Hepatocyte (in vitro differentiated cells): ENCODE data around the gene ZFP2. TPM values are rescaled to one million over a fixed set of nuclear protein-coding genes. Genes with fewer than 3 reads are reported as not detected.

Source experiments
- DNase-seq: peaks from one replicate; pipeline ENCODE4 v3.0.0-alpha.2; 2016; ENCODE audit warnings: low spot score
- H2AFZ ChIP-seq: fragments of 200-600 bp; sonication (generic); 2 replicates; pipeline ENCODE4 v1.6.0; 2016; ENCODE audit warnings: antibody characterized with exemption, mild to moderate bottlenecking
- H3K27ac ChIP-seq: fragments of 200-600 bp; sonication (generic); 2 replicates; pipeline ENCODE4 v1.5.1; 2016; ENCODE audit warnings: mild to moderate bottlenecking
- H3K27me3 ChIP-seq: fragments of 200-600 bp; sonication (generic); 2 replicates; pipeline ENCODE4 v1.6.1; 2016
- H3K36me3 ChIP-seq: fragments of 200-600 bp; sonication (generic); replicated peaks from 2 replicates; pipeline ENCODE4 v1.5.1; 2016; ENCODE audit warnings: low read depth; ENCODE audit not compliant: insufficient read depth
- H3K4me1 ChIP-seq: fragments of 200-600 bp; sonication (generic); 2 replicates; pipeline ENCODE4 v1.5.1; 2016; ENCODE audit warnings: mild to moderate bottlenecking, moderate library complexity; ENCODE audit not compliant: insufficient read depth
- H3K4me2 ChIP-seq: fragments of 200-600 bp; sonication (generic); 2 replicates; pipeline ENCODE4 v1.6.0; 2016
- H3K4me3 ChIP-seq: fragments of 200-600 bp; sonication (generic); 2 replicates; pipeline ENCODE4 v1.5.1; 2016; ENCODE audit warnings: mild to moderate bottlenecking
- H3K79me2 ChIP-seq: fragments of 200-600 bp; sonication (generic); 2 replicates; pipeline ENCODE4 v1.6.0; 2017; ENCODE audit warnings: mild to moderate bottlenecking
- H3K9me2 ChIP-seq: fragments of 200-600 bp; sonication (generic); replicated peaks from 2 replicates; pipeline ENCODE4 v1.6.0; 2017; ENCODE audit warnings: mild to moderate bottlenecking; ENCODE audit not compliant: insufficient read depth
- H3K9me3 ChIP-seq: fragments of 200-600 bp; sonication (generic); 2 replicates; pipeline ENCODE4 v1.5.1; 2016; ENCODE audit warnings: low read depth, mild to moderate bottlenecking
- H4K20me1 ChIP-seq: fragments of 200-600 bp; sonication (generic); 2 replicates; pipeline ENCODE4 v1.6.0; 2016; ENCODE audit warnings: mild to moderate bottlenecking; ENCODE audit not compliant: insufficient read depth, poor library complexity, severe bottlenecking
- CTCF ChIP-seq: fragments of 200-600 bp; sonication (generic); IDR thresholded peaks from 2 replicates; pipeline ENCODE4 v1.5.1; 2016; ENCODE audit warnings: antibody characterized with exemption, mild to moderate bottlenecking; ENCODE audit not compliant: poor library complexity
- EZH2 ChIP-seq: fragments of 200-600 bp; sonication (generic); IDR thresholded peaks from 2 replicates; pipeline ENCODE4 v1.6.1; 2016; ENCODE audit warnings: antibody characterized with exemption, mild to moderate bottlenecking, borderline replicate concordance
- EZH2phosphoT487 ChIP-seq: fragments of 200-600 bp; sonication (generic); IDR thresholded peaks from one replicate; pipeline ENCODE4 v1.6.1; 2018; ENCODE audit warnings: antibody characterized with exemption, mild to moderate bottlenecking, low read depth, moderate library complexity; ENCODE audit not compliant: unreplicated experiment, severe bottlenecking
- WGBS: methylation state at CpG from one replicate; pipeline ENCODE4 v1.1.6; 2016; ENCODE audit warnings: low lambda C conversion rate; ENCODE audit errors: missing lambda C conversion rate; 5-methylcytosine and 5-hydroxymethylcytosine counted together
- polyA plus RNA-seq: library from polyadenylated mRNA; unstranded; fragments of >200 nt; fragmentation: Nextera tagmentation; extraction: Ambion mirVana; gene quantifications from 2 replicates; pipeline ENCODE4 v1.2.1, GENCODE V29; 2016
- total RNA-seq: library from RNA; depleted of rRNA; stranded (reverse); fragments of >200 nt; gene quantifications from 2 replicates; pipeline ENCODE4 v1.2.3, GENCODE V29; 2014

The ZFP2 gene
- 1.4 and 2.2 TPM in 2 replicates for total RNA-seq
- 0.85 and 1.6 TPM in 2 replicates for polyA plus RNA-seq

GRCh38 chr5:178895615-178896571 is at the start of gene ZFP2:
Gene ZFP2 (plus strand): TSS chr5:178895913. CDS start chr5:178931314, 35,401 bp downstream.
- peak within 1 kb of the TSS; percentile 81 for H3K27ac ChIP-seq
- TF ChIP-seq CTCF (no peak), EZH2phosphoT487 (no peak), EZH2 (no peak)
- H2AFZ ChIP-seq: peak within 1 kb of the TSS; percentile 85
- no peaks in the 10 kb centered on the region for H4K20me1 ChIP-seq
- H3K4me2 ChIP-seq: peak within 1 kb of the TSS; percentile 85
- H3K27me3 ChIP-seq: no peaks in the 10 kb centered on the region
- no peaks in the 10 kb centered on the region for H3K4me1 ChIP-seq
- no peaks in the 10 kb centered on the region for H3K9me2 ChIP-seq
- H3K36me3 ChIP-seq: no peaks in the 10 kb centered on the region
- WGBS: 2% methylated on average over 53 of the region's 79 CpGs
- peak; percentile 82 for DNase-seq
- H3K4me3 ChIP-seq: peak within 1 kb of the TSS; percentile 58
- H3K9me3 ChIP-seq: no peaks in the 10 kb centered on the region
- peaks cover 3% of the 10 kb centered on the region for H3K79me2 ChIP-seq

- 91% methylated on average over 5 of the region's 5 CpGs for WGBS
- Histone ChIP-seq H4K20me1 (no peaks in the 10 kb centered on the region), H3K9me3 (no peaks in the 10 kb centered on the region), H3K27ac (no peak overlapping the region), H3K9me2 (no peaks in the 10 kb centered on the region), H2AFZ (no peak overlapping the region), H3K4me1 (no peaks in the 10 kb centered on the region), H3K27me3 (no peaks in the 10 kb centered on the region), H3K36me3 (no peaks in the 10 kb centered on the region), H3K4me2 (no peak overlapping the region), H3K79me2 (no peaks in the 10 kb centered on the region), H3K4me3 (no peak overlapping the region)
- TF ChIP-seq CTCF: no peak
- TF ChIP-seq EZH2phosphoT487: no peak
- no peak for TF ChIP-seq EZH2
- no peak for DNase-seq
Observed at GRCh38 chr5:178849316-178849715, 46.4 kb upstream of the ZFP2 start.

- Histone ChIP-seq H3K79me2 (no peaks in the 10 kb centered on the region), H3K4me1 (no peaks in the 10 kb centered on the region), H3K9me2 (no peaks in the 10 kb centered on the region), H3K27ac (no peak overlapping the region), H3K36me3 (no peaks in the 10 kb centered on the region), H3K4me3 (no peak overlapping the region), H3K9me3 (no peaks in the 10 kb centered on the region), H4K20me1 (no peaks in the 10 kb centered on the region), H3K27me3 (no peaks in the 10 kb centered on the region), H3K4me2 (no peak overlapping the region), H2AFZ (no peak overlapping the region)
- no peak for TF ChIP-seq EZH2phosphoT487
- TF ChIP-seq CTCF: no peak
- no peak for TF ChIP-seq EZH2
- WGBS: 93% methylated on average over 3 of the region's 3 CpGs
- no peak for DNase-seq
Observed at GRCh38 chr5:178851951-178852350, 43.8 kb upstream of the ZFP2 start.
